GM10248 (cell line): ENCODE measurements around the gene LATS2.

Experiments
- CTCF ChIA-PET: fragments of 300-600 bp; sonication (Branson Sonifier 250); formaldehyde crosslinking; extraction: SDS; loops from one replicate; lab custom pipeline; 2021; ENCODE audit warnings: antibody characterized with exemption; lab: Yijun Ruan, JAX
- POLR2A ChIA-PET: fragments of 350-650 bp; sonication (Branson Sonifier 250); formaldehyde crosslinking; extraction: SDS; loops from one replicate; lab custom pipeline; 2020; ENCODE audit warnings: antibody characterized with exemption; lab: Yijun Ruan, JAX
- DNase-seq: peaks from one replicate; pipeline ENCODE4 v3.0.0; 2012; ENCODE audit errors: extremely low spot score
- TF ChIP-seq, protein P1 (sequence below): IDR thresholded peaks from 2 replicates; pipeline ENCODE4 v1.5.1; 2012; ENCODE audit warnings: mild to moderate bottlenecking, low read depth; ENCODE audit errors: extremely low read depth, missing control alignments, control extremely low read depth

Gene LATS2

DNA sequence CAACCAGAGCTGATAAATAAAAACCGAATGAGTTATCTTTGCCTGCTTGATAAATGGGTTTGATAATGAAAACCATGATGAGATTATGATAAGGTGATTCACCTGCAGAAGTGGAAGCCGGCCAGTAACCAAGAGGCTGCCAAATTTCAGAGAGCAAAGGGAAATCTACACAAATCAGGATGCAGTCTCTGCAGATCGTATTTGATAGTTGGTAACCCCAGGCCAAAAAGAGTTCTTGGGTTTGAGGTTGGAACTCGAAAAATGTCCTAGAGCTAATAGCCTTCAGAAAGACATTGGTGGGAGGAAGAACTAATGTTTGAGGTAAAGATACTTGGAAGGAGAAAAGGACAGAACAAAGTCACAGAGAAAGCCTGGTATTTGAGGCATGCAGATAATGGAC lies 9.6 kb upstream of the LATS2 start:
- ChIA-PET POLR2A (no interaction called here), CTCF (interaction anchor here (0.8 to 1.4 kb wide), 2 partner anchors 8 to 227 kb away, joined by 3 to 4 read pairs; no protein-coding TSS in a partner anchor)
- TF ChIP-seq, protein P1, sequence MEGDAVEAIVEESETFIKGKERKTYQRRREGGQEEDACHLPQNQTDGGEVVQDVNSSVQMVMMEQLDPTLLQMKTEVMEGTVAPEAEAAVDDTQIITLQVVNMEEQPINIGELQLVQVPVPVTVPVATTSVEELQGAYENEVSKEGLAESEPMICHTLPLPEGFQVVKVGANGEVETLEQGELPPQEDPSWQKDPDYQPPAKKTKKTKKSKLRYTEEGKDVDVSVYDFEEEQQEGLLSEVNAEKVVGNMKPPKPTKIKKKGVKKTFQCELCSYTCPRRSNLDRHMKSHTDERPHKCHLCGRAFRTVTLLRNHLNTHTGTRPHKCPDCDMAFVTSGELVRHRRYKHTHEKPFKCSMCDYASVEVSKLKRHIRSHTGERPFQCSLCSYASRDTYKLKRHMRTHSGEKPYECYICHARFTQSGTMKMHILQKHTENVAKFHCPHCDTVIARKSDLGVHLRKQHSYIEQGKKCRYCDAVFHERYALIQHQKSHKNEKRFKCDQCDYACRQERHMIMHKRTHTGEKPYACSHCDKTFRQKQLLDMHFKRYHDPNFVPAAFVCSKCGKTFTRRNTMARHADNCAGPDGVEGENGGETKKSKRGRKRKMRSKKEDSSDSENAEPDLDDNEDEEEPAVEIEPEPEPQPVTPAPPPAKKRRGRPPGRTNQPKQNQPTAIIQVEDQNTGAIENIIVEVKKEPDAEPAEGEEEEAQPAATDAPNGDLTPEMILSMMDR = no peak
- no peak for DNase-seq

DNA sequence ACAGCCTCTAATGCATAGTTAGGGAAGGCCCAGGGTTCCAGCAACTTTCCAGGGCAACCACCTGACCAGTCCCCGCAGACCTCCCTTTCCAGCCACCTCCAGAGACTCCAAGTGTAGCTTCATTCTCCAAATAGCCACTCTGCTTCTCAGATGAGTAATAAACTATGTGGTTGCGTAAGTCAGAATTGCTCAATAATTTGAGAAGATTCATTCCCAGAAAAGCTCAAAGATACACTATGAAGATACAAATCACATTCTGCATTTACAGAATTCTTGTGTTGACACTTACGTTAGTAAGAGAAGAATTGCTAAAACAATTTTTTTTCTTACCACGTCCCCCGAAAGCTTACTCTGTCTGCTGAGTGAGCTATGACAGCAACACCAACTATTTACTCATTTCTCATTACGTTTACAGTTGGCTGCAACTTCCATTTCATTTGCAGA lies 8.2 kb upstream of the LATS2 start:
- ChIA-PET CTCF (interaction anchor here (0.9 to 1.4 kb wide), 3 partner anchors 9 to 14 kb away, joined by 3 to 4 read pairs (median 3); no protein-coding TSS in a partner anchor), POLR2A (no interaction called here)
- TF ChIP-seq, protein P1 = no peak
- no peak for DNase-seq

DNA sequence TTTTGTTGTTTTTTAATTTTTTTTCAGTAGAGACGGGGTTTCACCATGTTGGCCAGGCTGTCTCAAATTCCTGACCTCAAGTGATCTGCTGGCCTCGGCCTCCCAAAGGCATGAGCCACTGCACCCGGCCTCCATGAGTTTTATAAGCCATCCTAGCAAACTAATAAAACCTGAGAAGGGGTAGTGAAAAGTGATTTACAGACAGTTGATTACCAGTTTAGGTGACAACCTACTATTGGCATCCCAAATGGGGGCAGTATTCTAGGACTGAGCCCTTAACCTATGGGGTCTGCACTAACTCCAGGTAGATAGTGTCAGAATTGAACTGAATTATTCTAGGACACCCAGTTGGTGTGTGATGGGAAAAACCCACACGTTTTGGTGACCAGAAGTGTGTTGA lies 6.5 kb upstream of the LATS2 start:
- no peak for DNase-seq
- ChIA-PET CTCF (interaction anchor here (0.8 to 1.2 kb wide), 2 partner anchors 25 to 34 kb away, joined by 3 read pairs; no protein-coding TSS in a partner anchor), POLR2A (no interaction called here)
- TF ChIP-seq, protein P1 = no peak

DNA sequence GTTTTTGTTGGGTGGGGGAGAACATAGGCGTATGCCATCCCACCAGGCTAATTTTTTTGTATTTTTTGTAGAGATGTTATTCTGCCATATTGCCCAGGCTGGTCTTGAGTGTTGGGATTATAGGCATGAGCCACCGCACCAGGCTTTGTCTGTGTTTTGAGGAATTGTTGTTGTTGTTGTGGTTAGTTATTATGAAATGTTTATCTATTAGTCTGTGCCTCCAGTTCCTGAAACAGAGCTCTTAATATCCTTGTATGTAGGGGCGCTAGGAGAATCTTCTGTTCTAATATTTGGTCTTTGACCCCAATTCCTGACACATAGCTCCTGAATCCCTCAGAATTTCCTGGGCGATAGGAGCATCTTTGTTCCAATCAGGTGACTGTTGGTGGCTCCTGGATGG lies 5.6 kb upstream of the LATS2 start:
- no peak for DNase-seq
- ChIA-PET CTCF (interaction anchor here (1.0 to 1.3 kb wide), 2 partner anchors 9 to 17 kb away, joined by 3 read pairs; no protein-coding TSS in a partner anchor), POLR2A (no interaction called here)
- TF ChIP-seq, protein P1 = no peak

DNA sequence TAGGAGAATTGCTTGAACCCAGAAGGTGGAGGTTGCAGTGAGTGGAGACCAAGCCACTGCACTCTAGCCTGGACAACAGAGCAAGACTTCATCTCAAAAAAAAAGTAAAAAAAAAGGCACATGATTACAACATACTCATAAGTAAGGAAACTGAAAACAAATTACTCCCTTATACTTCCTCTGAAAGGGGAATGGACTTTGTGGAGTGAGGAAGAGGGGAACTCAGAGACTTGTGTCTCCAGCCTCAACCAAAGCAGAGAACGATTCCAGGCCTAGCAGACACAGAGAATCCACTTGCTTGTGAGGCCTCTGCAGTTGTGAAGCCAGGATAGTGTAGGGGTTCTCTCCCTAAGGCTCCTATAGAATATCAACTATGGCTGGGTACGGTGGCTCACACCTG lies 4.3 kb upstream of the LATS2 start:
- TF ChIP-seq, protein P1 = no peak
- CTCF ChIA-PET = no interaction called here
- POLR2A ChIA-PET = no interaction called here
- no peak for DNase-seq

DNA sequence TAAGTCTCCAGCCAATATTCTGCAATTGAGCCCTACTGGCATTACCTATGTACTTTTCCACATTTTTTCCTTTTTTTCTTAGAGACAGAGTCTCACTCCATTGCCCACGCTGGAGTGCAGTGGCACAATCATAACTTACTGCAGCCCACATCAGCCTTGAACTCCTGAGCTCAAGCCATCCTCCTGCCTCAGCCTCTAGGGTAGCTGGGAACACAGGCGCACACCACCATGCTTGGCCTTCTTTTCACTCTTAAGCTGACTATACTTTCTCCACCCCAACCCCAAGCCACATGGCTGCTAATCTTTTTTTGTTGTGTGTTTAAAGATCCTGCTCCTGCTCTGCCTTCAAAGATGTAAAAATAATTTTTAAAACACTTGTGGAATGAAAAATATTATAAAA lies 1.6 kb upstream of the LATS2 start:
- ChIA-PET CTCF (interaction anchor here (1.0 to 1.3 kb wide), 2 partner anchors 10 to 117 kb away, joined by 3 read pairs; no protein-coding TSS in a partner anchor), POLR2A (interaction anchor here (1.3 kb wide), 1 partner anchor 10 kb away, joined by 6 read pairs; no protein-coding TSS in a partner anchor)
- TF ChIP-seq, protein P1 = no peak
- no peak for DNase-seq
